SK-N-MC (cell line): Measurements from ENCODE around the gene FANCE.

ENCODE experiments used
- EZH2 ChIP-seq: fragments of 200-600 bp; sonication (generic); IDR thresholded peaks from one replicate; pipeline ENCODE4 v1.6.1; 2017; ENCODE audit warnings: antibody characterized with exemption
- POLR2AphosphoS5 ChIP-seq: IDR thresholded peaks from 2 replicates; pipeline ENCODE4 v1.6.1; 2012; ENCODE audit warnings: mild to moderate bottlenecking, low read depth, low read length, borderline replicate concordance

DNA sequence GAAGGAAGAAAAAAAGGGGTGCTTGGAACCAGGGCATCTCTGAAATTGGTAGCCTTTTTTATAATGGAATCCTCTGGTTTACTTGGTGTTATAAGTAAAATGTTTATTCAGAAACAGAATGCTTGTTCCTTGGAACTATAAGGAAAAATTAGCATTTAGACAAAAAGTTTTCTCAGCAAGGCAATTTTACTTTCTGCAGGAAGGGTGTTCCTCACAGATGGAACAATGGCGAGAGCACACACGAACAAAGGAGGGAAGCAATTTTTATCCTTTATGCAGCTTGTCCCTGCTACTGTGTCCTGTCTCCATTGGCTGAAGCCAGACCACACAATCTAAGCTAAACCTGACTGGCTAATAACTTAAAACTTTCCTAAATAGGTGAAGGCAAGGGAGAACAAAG is 22.7 kb upstream of the FANCE start:
- no peak for TF ChIP-seq POLR2AphosphoS5
- TF ChIP-seq EZH2: no peak
